SKM-1 treated with dmso at 0.1 percent for 144 hours (cell line): ENCODE measurements around the gene SLC7A6.

Experiments
- DNase-seq: peaks from one replicate; lab custom pipeline; 2025; ENCODE audit not compliant: unreplicated experiment; lab: John Stamatoyannopoulos, UW

SLC7A6 gene

DNA sequence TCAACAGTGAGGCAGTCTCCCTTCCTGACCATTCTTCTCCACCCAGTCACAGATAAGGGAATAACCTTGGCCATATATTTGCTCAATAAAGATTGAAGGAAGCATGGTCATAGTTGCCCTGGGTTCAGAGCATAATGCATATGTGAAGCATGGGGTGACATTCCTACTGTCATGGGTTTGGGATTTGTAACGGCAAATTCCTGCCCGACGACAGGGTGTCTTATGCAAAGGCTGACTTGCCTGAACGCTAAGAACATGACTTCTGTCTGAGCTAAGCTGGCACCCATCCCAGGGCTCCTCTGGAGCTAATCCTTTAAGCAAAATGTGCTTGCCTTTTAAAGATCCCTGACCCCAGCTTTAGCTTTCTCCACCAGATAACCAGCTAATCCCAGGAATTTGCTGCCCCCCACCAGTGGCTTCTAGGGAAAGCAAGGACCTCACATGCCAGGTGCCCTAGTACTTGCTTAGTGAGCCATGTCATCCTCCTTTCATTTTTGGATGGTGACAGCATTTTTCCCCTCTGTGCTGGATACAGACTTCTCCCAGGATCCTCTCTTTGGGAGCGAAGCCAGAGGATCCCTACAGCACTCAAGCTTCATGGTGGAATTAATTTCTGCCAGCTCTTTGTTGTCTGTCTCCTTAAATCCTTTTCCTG is 34.7 kb downstream of the SLC7A6 start:
- DNase-seq: no peak

- no peak for DNase-seq
These were observed 35.5 kb downstream of the SLC7A6 start for GRCh38 chr16:68299571-68300453.

- no peak for DNase-seq
These were observed 36.6 kb downstream of the SLC7A6 start for GRCh38 chr16:68300734-68301459.

DNA sequence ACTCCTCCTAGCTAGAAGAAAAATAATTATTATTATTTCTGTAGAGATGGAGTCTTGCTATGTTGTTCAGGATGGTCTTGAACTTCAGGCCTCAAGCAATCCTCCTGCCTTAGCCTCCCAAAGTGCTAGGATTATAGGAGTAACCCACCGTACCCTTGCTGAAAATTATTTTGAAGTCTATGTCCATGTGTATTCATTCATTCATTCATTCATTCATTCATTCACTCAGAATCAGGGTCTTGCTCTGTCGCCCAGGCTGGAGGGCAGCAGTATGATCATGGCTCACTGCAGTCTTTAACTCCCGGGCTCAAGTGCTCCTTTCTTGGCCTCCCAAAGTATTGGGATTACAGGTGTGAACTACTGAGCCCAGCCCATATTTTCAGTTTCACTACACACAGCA is 42.3 kb downstream of the SLC7A6 start:
- no peak for DNase-seq

- DNase-seq: no peak
These were observed 45.5 kb downstream of the SLC7A6 start for GRCh38 chr16:68309799-68310198.

GRCh38 chr16:68310437-68310773 is 46.1 kb downstream of the SLC7A6 start:
- no peak for DNase-seq

DNA sequence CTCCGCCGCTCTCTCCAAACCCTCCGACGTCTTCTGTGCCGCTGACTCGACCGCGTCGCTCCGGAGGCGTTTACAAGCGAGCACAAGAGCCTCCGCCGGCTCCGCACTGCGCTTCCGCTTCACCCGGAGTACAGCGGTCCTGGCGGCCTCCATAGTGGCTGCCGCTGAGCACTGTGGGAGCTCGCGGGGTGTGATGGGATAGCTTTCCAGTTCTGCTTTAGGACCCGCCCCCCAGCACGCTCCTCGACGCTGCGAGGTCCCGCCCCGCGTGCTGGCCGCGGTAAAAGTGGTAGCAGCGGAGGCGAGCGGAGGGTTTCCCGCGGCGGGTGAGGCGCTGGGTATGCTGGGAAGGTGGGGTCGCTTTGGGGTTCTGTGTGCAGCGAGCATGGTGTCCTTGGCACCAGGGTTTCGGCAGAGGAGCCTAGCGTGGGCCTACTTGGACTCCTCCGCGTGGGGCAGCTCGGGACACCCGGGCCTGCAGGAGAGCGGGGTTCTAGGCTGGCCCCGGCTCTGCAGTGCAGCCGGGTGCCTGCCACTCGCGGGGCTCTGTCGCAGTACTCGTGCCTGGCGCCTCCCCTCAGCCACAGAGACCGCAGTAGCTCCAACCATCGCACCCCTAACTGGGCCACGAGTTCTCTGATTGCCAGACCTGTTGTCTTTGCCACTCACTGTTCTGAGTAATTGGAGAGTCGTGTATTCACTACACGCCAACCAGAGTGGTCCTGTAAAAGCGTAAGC is 46.6 kb downstream of the SLC7A6 start, which contains the start of the genes PRMT7 and SLC7A6OS:
Gene PRMT7 (plus strand): TSS at position 246 of the 738 bp plus-strand sequence. CDS start 4,961 bp downstream, outside the sequence.
Gene SLC7A6OS (minus strand): TSS at position 173 of the 738 bp plus-strand sequence. CDS start 20 bp downstream, at position 153.
- peak; percentile 96 for DNase-seq

GRCh38 chr16:68313116-68313515 is 48.8 kb downstream of the SLC7A6 start:
- no peak for DNase-seq

- no peak for DNase-seq
These were observed 55.0 kb downstream of the SLC7A6 start for GRCh38 chr16:68319185-68319908.

DNA sequence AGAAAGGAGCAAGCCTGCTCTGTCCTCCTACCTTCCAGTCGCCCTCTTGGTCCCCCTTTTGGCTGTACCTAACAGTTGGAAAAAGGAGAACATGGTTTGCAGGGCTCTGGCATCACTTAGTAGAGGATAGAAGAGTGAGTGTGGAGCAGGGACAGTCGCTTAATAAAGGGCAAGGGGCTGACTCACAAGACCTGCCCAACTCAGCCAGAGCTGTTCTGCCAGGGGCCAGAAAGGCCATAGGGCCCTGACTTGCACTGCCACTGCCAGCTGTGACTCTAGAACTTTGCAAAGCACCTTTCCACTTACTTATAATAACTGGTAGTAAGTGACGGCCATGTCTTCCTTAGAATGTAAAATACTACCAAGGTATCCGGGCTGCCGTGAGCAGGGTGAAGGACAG is 60.0 kb downstream of the SLC7A6 start:
- no peak for DNase-seq

- DNase-seq: no peak
These were observed 60.5 kb downstream of the SLC7A6 start for GRCh38 chr16:68324780-68325357.

DNA sequence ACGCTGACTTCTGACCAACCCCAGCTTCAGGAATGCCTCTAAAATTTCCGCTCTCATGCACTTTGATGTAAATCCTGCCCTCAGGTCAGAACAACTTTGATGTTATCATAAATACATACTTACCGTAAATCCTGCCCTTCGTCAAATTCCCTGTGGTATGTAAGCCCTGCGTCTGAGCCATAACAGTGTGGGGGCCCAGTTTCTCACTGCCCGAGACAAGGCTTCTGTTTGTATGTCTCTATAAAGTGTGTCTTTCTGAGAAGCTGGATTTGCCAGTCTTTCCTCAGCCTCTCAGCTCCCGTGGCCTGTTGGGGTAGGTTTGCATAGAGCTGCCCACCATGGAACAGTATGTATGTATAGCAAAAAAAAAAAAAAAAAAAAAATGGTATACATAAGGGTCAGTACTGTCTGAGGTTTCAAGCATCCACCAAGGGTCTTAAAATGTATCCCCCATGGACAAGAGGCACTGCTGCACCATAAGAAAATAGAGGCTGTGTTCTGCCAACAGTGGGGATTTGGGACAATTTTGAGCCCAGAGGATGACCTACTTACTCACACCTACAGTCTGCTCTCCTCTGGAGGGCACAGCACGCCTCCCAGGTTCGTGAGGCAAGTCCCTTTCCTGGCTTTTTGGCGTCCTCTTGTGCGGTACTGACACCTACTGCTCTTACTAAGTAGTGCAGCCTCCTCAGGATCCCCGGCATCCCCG is 64.0 kb downstream of the SLC7A6 start:
- DNase-seq: peak; percentile 70

DNA sequence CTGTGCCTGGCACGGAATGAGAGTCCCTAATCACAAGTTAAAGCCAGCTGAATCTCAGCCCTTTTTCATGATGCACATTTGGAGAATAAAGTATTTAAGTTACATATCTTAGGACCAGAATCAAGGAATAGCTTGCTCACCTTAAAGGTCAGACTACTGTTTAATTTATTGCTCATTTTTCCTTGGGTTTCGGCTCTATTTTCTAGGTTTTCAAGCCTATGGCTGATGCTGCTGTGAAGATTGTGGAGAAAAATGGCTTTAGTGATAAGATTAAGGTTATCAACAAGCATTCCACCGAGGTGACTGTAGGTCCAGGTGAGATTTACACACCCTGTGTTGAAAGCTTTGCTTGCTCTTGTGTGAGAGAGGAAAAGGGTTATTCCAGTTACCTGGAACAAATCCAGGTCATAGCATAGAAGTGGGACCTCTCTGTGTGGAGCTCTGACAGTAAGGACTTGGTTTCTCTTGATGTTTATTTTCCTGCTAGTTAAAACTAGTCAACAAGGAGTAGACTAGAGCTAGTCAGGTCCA is 64.6 kb downstream of the SLC7A6 start:
- no peak for DNase-seq

DNA sequence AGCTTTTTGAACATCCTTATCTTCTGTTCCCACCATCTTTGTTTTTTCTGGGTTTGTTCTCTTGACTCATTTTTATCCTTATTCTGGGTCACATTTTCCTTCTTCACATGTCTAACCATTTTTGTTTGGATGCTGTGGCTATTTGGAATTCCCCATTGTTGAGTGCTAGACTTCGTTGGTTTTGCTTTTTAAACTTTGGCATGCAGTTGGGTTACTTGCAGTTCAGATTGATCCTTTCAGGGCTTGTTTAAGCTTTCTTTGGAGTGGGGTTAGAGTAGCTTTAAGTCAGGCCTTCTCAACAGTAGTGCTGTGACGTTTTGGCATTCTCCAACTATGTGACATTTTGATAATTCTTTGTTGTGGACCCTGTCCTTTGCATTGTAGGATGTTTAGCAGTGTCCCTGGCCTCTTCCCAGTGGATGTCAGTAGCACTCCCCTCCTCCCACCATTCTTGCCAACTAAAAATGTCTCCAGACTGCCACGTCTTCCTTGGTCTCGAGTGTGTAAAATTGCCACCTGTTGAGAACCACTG is 67.6 kb downstream of the SLC7A6 start:
- DNase-seq: no peak

DNA sequence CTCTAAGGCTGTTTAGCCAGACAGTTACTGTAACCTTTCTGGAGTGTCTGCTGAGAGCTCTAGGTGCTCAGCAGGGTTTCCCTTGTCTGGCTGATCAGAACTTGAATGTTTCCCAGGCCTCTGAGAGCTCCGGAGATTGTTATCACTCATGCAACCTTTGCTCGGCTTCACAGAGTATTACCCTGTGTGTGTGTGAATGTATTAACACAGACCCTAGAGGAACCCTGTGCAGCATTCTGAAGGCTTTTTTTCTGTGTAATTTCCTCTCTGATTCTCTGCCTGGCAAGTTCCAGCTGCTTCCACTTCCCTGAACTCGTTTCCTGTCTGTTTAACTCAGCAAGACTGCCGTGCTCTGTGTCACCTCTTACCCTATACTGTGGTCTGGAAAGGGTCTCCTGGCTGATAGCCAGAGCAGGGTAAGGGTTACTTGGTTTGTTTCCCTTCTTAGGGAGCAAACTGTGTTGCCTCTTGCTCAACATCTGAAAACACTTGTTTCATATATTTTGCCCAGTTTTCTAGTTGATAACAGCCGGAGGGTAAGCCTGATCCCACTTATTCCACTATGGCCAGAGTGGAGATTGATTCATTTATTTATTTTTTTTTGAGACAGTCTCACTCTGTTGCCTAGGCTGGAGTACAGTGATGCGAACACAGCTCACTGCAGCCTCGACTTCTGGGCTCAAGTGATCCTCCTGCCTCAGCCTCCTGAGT is 68.2 kb downstream of the SLC7A6 start:
- peak; percentile 96 for DNase-seq

GRCh38 chr16:68335175-68335574 is 70.8 kb downstream of the SLC7A6 start:
- no peak for DNase-seq

GRCh38 chr16:68338326-68339119 is 74.2 kb downstream of the SLC7A6 start:
- DNase-seq: no peak
